PC-3 (cell line): ENCODE results near the gene DACT2. TPM values are rescaled to one million over a fixed set of nuclear protein-coding genes. Genes with fewer than 3 reads are reported as not detected.

Experiments
- ATAC-seq: fragments of 200-7000 bp; cut with Tn5 transposase; 2 replicates; pipeline ENCODE4 v1.9.1; 2020; ENCODE audit warnings: mild to moderate bottlenecking, moderate library complexity
- BruUV-seq: library from RNA; stranded (reverse); fragments of 400-500 nt; replicated peaks from 2 replicates; lab custom pipeline; 2021; lab: Mats Ljungman, UMichigan
- CTCF ChIA-PET: fragments of 300-600 bp; sonication (Branson Sonifier 250); formaldehyde crosslinking; loops from one replicate; lab custom pipeline; 2022; ENCODE audit warnings: antibody characterized with exemption; lab: Charles Lee
- POLR2A ChIA-PET: fragments of 300-600 bp; sonication (Branson Sonifier 250); formaldehyde crosslinking; loops from one replicate; lab custom pipeline; 2022; ENCODE audit warnings: antibody characterized with exemption; ENCODE audit not compliant: unreplicated experiment; lab: Charles Lee
- DNase-seq: peaks from one replicate; pipeline ENCODE4 v3.0.0-alpha.2; 2015
- H2AFZ ChIP-seq: fragments of 300-600 bp; sonication (generic); 2 replicates; pipeline ENCODE4 v1.6.0; 2016; ENCODE audit warnings: antibody characterized with exemption, low read length
- H3F3A ChIP-seq: fragments of 300-600 bp; sonication (generic); one replicate; pipeline ENCODE4 v1.6.0; 2017; ENCODE audit warnings: antibody characterized with exemption, low read length, control low read depth, mild to moderate bottlenecking; ENCODE audit not compliant: unreplicated experiment
- H3K27ac ChIP-seq: fragments of 300-600 bp; sonication (generic); 2 replicates; pipeline ENCODE4 v1.5.1; 2016; ENCODE audit warnings: mild to moderate bottlenecking, low read length
- H3K27me3 ChIP-seq: fragments of 300-600 bp; sonication (generic); 2 replicates; pipeline ENCODE4 v1.6.1; 2016; ENCODE audit warnings: low read length, mixed read lengths
- H3K36me3 ChIP-seq: fragments of 300-600 bp; sonication (generic); 2 replicates; pipeline ENCODE4 v1.6.1; 2016; ENCODE audit warnings: low read depth, mixed run types, low read length, mixed read lengths
- H3K4me1 ChIP-seq: fragments of 300-600 bp; sonication (generic); 2 replicates; pipeline ENCODE4 v1.5.1; 2016; ENCODE audit warnings: low read length; ENCODE audit not compliant: insufficient read depth
- H3K4me2 ChIP-seq: fragments of 300-600 bp; sonication (generic); 2 replicates; pipeline ENCODE4 v1.6.0; 2016; ENCODE audit warnings: low read length
- H3K4me3 ChIP-seq: fragments of 300-600 bp; sonication (generic); 2 replicates; pipeline ENCODE4 v1.5.1; 2016; ENCODE audit warnings: mild to moderate bottlenecking, low read length, mixed read lengths
- H3K79me2 ChIP-seq: fragments of 300-600 bp; sonication (generic); 2 replicates; pipeline ENCODE4 v1.6.1; 2017; ENCODE audit warnings: low read length, mixed read lengths
- H3K9ac ChIP-seq: fragments of 300-600 bp; sonication (generic); 2 replicates; pipeline ENCODE4 v1.6.0; 2016; ENCODE audit warnings: mild to moderate bottlenecking, low read length
- H3K9me2 ChIP-seq: fragments of 300-600 bp; sonication (generic); replicated peaks from 2 replicates; pipeline ENCODE4 v1.6.1; 2016; ENCODE audit warnings: mixed run types, low read length, mixed read lengths
- H3K9me3 ChIP-seq: fragments of 300-600 bp; sonication (generic); 2 replicates; pipeline ENCODE4 v1.6.1; 2016; ENCODE audit warnings: low read length, mixed read lengths
- H4K20me1 ChIP-seq: fragments of 300-600 bp; sonication (generic); 2 replicates; pipeline ENCODE4 v1.6.1; 2016; ENCODE audit warnings: low read length, mixed read lengths
- CTCF ChIP-seq: fragments of 300-600 bp; sonication (generic); conservative IDR thresholded peaks from 2 replicates; pipeline ENCODE4 v1.5.1; 2017; ENCODE audit warnings: antibody characterized with exemption, low read depth, mild to moderate bottlenecking, low read length
- EZH2 ChIP-seq: fragments of 300-600 bp; sonication (generic); IDR thresholded peaks from one replicate; pipeline ENCODE4 v1.6.1; 2017; ENCODE audit warnings: antibody characterized with exemption, mild to moderate bottlenecking, low read length; ENCODE audit not compliant: unreplicated experiment
- EZH2phosphoT487 ChIP-seq: fragments of 300-600 bp; sonication (generic); IDR thresholded peaks from 2 replicates; pipeline ENCODE4 v1.6.1; 2018; ENCODE audit warnings: mild to moderate bottlenecking, antibody characterized with exemption, low read length, borderline replicate concordance
- intact Hi-C: fragments of 100-400 bp; cut with micrococcal nuclease; formaldehyde crosslinking; loops from 2 replicates; pipeline ENCODE4 v1.9.0; 2023
- total RNA-seq: library from RNA; depleted of rRNA; stranded (reverse); fragments of >200 nt; gene quantifications from 2 replicates; pipeline ENCODE4 v1.2.3, GENCODE V29; 2014

The DACT2 gene
- total RNA-seq, 1 experiment from 2014 or later: not detected

GRCh38 chr6:168311410-168312124, 8.0 kb downstream of the DACT2 start:
- no peaks in the 10 kb centered on the region for H3K9me3 ChIP-seq
- no TSS peak for BruUV-seq
- no peak overlapping the region for H3K4me2 ChIP-seq
- H3K36me3 ChIP-seq: no peaks in the 10 kb centered on the region
- ChIA-PET CTCF (no interaction called here), POLR2A (no interaction called here)
- DNase-seq (no peak), ATAC-seq (no peak)
- no peaks in the 10 kb centered on the region for H3K79me2 ChIP-seq
- H3K9me2 ChIP-seq: no peaks in the 10 kb centered on the region
- peaks cover 15% of the 10 kb centered on the region for H3K27me3 ChIP-seq
- intact Hi-C loops: no loop called here
- no peaks in the 10 kb centered on the region for H3F3A ChIP-seq
- no peaks in the 10 kb centered on the region for H4K20me1 ChIP-seq
- H3K27ac ChIP-seq: no peak overlapping the region
- H3K9ac ChIP-seq: no peak overlapping the region
- H2AFZ ChIP-seq: no peak overlapping the region
- H3K4me1 ChIP-seq: no peaks in the 10 kb centered on the region
- no peak overlapping the region for H3K4me3 ChIP-seq
- TF ChIP-seq EZH2phosphoT487 (no peak), EZH2 (no peak), CTCF (no peak)

- H3K9me3 ChIP-seq: no peaks in the 10 kb centered on the region
- no peaks in the 10 kb centered on the region for H3F3A ChIP-seq
- no peaks in the 10 kb centered on the region for H3K36me3 ChIP-seq
- CTCF ChIA-PET: no interaction called here
- H3K79me2 ChIP-seq: no peaks in the 10 kb centered on the region
- no peak overlapping the region for H2AFZ ChIP-seq
- POLR2A ChIA-PET: no interaction called here
- H3K4me2 ChIP-seq: no peak overlapping the region
- ATAC-seq: no peak
- H3K9ac ChIP-seq: no peak overlapping the region
- no peak for DNase-seq
- H3K27ac ChIP-seq: no peak overlapping the region
- no peaks in the 10 kb centered on the region for H3K9me2 ChIP-seq
- no TSS peak for BruUV-seq
- no peaks in the 10 kb centered on the region for H4K20me1 ChIP-seq
- no peaks in the 10 kb centered on the region for H3K4me1 ChIP-seq
- no peak overlapping the region for H3K4me3 ChIP-seq
- H3K27me3 ChIP-seq: peaks cover 17% of the 10 kb centered on the region
- TF ChIP-seq CTCF (no peak), EZH2phosphoT487 (no peak), EZH2 (no peak)
- intact Hi-C loops: no loop called here
Observed at GRCh38 chr6:168310945-168311344, 8.6 kb downstream of the DACT2 start.

GRCh38 chr6:168310403-168310802, 9.2 kb downstream of the DACT2 start:
- no peak for TF ChIP-seq EZH2phosphoT487
- Histone ChIP-seq H3K4me2 (no peak overlapping the region), H3K9me3 (no peaks in the 10 kb centered on the region), H3K9ac (no peak overlapping the region), H3F3A (no peaks in the 10 kb centered on the region), H3K27me3 (peaks cover 18% of the 10 kb centered on the region), H3K79me2 (no peaks in the 10 kb centered on the region), H2AFZ (no peak overlapping the region), H4K20me1 (no peaks in the 10 kb centered on the region), H3K4me1 (no peaks in the 10 kb centered on the region), H3K4me3 (no peak overlapping the region), H3K36me3 (no peaks in the 10 kb centered on the region), H3K27ac (no peak overlapping the region), H3K9me2 (no peaks in the 10 kb centered on the region)
- CTCF ChIA-PET: no interaction called here
- DNase-seq: no peak
- intact Hi-C loops: no loop called here
- ATAC-seq: no peak
- no TSS peak for BruUV-seq
- POLR2A ChIA-PET: no interaction called here
